ENCODE results near the gene NPLOC4.

Gene NPLOC4

GRCh38 chr17:81558115-81558468, 78.8 kb downstream of the NPLOC4 start:
- Histone ChIP-seq H3K18ac (ENCODE audit: low read length) (no peak overlapping the region), H3K4ac (ENCODE audit: low read length) (no peak overlapping the region), H3K27me3 (ENCODE audit: control insufficient read depth in 3 of 3, insufficient read depth in 3 of 3, low read depth in 1 of 3, low read length in 3 of 3) (no peaks in the 10 kb centered on the region), H3K4me2 (ENCODE audit: insufficient read depth, low read length, poor library complexity, severe bottlenecking) (no peak overlapping the region), H4K91ac (ENCODE audit: low read depth, low read length, poor library complexity) (no peak overlapping the region), H3K9ac (ENCODE audit: low read depth, low read length, poor library complexity) (peak overlapping the region; percentile 50), H3K79me1 (ENCODE audit: low read depth, low read length) (no peaks in the 10 kb centered on the region), H2BK120ac (ENCODE audit: low read depth, low read length) (no peak overlapping the region), H3K36me3 (replicated peaks in 1 of 2; ENCODE audit: control insufficient read depth in 2 of 2, insufficient read depth in 2 of 2, low read length in 2 of 2) (peaks cover 35 to 66% of the 10 kb centered on the region in 2 donors), H2BK5ac (ENCODE audit: low read length) (no peak overlapping the region), H3K23ac (ENCODE audit: low read depth, low read length, poor library complexity) (peak overlapping the region; percentile 55), H2BK15ac (ENCODE audit: low read length) (no peak overlapping the region), H3K9me3 (replicated peaks in 1 of 2; ENCODE audit: control insufficient read depth in 2 of 2, insufficient read depth in 1 of 2, low read depth in 1 of 2, low read length in 2 of 2) (no peaks in the 10 kb centered on the region), H3K4me3 (ENCODE audit: low read length in 2 of 2) (no peak overlapping the region), H4K8ac (ENCODE audit: low read depth, low read length) (no peak overlapping the region), H2BK12ac (ENCODE audit: low read length) (no peak overlapping the region), H3K14ac (ENCODE audit: low read length) (no peak overlapping the region), H3K4me1 (ENCODE audit: control insufficient read depth in 2 of 2, insufficient read depth in 1 of 2, low read depth in 1 of 2, low read length in 2 of 2) (peaks cover 6 to 8% of the 10 kb centered on the region in 2 donors), H2AFZ (ENCODE audit: low read length) (no peak overlapping the region), H3K27ac (replicated peaks; ENCODE audit: low read length) (no peak overlapping the region), H2AK5ac (ENCODE audit: low read depth, low read length) (no peak overlapping the region)
- DNase-seq (ENCODE audit: low spot score): no peak
- no CpG with 5 or more reads among the region's 12 CpGs for WGBS, 2 donors (ENCODE audit: extremely low coverage in 2 of 2, insufficient read length in 2 of 2, insufficient replicate concordance in 1 of 2)

GRCh38 chr17:81557276-81558114, 79.4 kb downstream of the NPLOC4 start:
- H2AK5ac ChIP-seq (ENCODE audit: low read depth, low read length): no peak overlapping the region
- DNase-seq (ENCODE audit: low spot score): no peak
- no peak overlapping the region for H3K4me2 ChIP-seq (ENCODE audit: insufficient read depth, low read length, poor library complexity, severe bottlenecking)
- no peaks in the 10 kb centered on the region for H3K79me1 ChIP-seq (ENCODE audit: low read depth, low read length)
- no peak overlapping the region for H3K18ac ChIP-seq (ENCODE audit: low read length)
- no peak overlapping the region for H2AFZ ChIP-seq (ENCODE audit: low read length)
- H3K14ac ChIP-seq (ENCODE audit: low read length): no peak overlapping the region
- no peak overlapping the region for H3K27ac ChIP-seq (replicated peaks; ENCODE audit: low read length)
- WGBS, 2 donors (ENCODE audit: extremely low coverage in 2 of 2, insufficient read length in 2 of 2, insufficient replicate concordance in 1 of 2): no CpG with 5 or more reads among the region's 21 CpGs
- no peak overlapping the region for H3K9ac ChIP-seq (ENCODE audit: low read depth, low read length, poor library complexity)
- peak overlapping the region; percentile 82 for H2BK5ac ChIP-seq (ENCODE audit: low read length)
- no peak overlapping the region for H2BK120ac ChIP-seq (ENCODE audit: low read depth, low read length)
- H3K23ac ChIP-seq (ENCODE audit: low read depth, low read length, poor library complexity): peak overlapping the region; percentile 73
- H2BK15ac ChIP-seq (ENCODE audit: low read length): no peak overlapping the region
- no peak overlapping the region for H2BK12ac ChIP-seq (ENCODE audit: low read length)
- H4K8ac ChIP-seq (ENCODE audit: low read depth, low read length): no peak overlapping the region
- H3K9me3 ChIP-seq (replicated peaks in 1 of 2; ENCODE audit: control insufficient read depth in 2 of 2, insufficient read depth in 1 of 2, low read depth in 1 of 2, low read length in 2 of 2): no peaks in the 10 kb centered on the region
- H4K91ac ChIP-seq (ENCODE audit: low read depth, low read length, poor library complexity): no peak overlapping the region
- H3K4me1 ChIP-seq (ENCODE audit: control insufficient read depth in 2 of 2, insufficient read depth in 1 of 2, low read depth in 1 of 2, low read length in 2 of 2): peaks cover 6 to 8% of the 10 kb centered on the region in 2 donors
- H3K4me3 ChIP-seq (ENCODE audit: low read length in 2 of 2): no peak overlapping the region
- no peaks in the 10 kb centered on the region for H3K27me3 ChIP-seq (ENCODE audit: control insufficient read depth in 3 of 3, insufficient read depth in 3 of 3, low read depth in 1 of 3, low read length in 3 of 3)
- H3K36me3 ChIP-seq (replicated peaks in 1 of 2; ENCODE audit: control insufficient read depth in 2 of 2, insufficient read depth in 2 of 2, low read length in 2 of 2): peaks cover 32 to 62% of the 10 kb centered on the region in 2 donors
- no peak overlapping the region for H3K4ac ChIP-seq (ENCODE audit: low read length)

- no peak overlapping the region for H2AK5ac ChIP-seq (ENCODE audit: low read depth, low read length)
- H3K4ac ChIP-seq (ENCODE audit: low read length): no peak overlapping the region
- peak overlapping the region; percentile 32 for H3K9ac ChIP-seq (ENCODE audit: low read depth, low read length, poor library complexity)
- DNase-seq (ENCODE audit: low spot score): no peak
- no peak overlapping the region for H2BK12ac ChIP-seq (ENCODE audit: low read length)
- H3K4me1 ChIP-seq (ENCODE audit: control insufficient read depth in 2 of 2, insufficient read depth in 1 of 2, low read depth in 1 of 2, low read length in 2 of 2): peaks cover 6 to 8% of the 10 kb centered on the region in 2 donors
- H3K4me2 ChIP-seq (ENCODE audit: insufficient read depth, low read length, poor library complexity, severe bottlenecking): no peak overlapping the region
- H2BK120ac ChIP-seq (ENCODE audit: low read depth, low read length): no peak overlapping the region
- no CpG with 5 or more reads among the region's 6 CpGs for WGBS, 2 donors (ENCODE audit: extremely low coverage in 2 of 2, insufficient read length in 2 of 2, insufficient replicate concordance in 1 of 2)
- no peak overlapping the region for H4K91ac ChIP-seq (ENCODE audit: low read depth, low read length, poor library complexity)
- no peak overlapping the region for H3K4me3 ChIP-seq (ENCODE audit: low read length in 2 of 2)
- H3K23ac ChIP-seq (ENCODE audit: low read depth, low read length, poor library complexity): no peak overlapping the region
- no peak overlapping the region for H3K27ac ChIP-seq (replicated peaks; ENCODE audit: low read length)
- H3K14ac ChIP-seq (ENCODE audit: low read length): no peak overlapping the region
- no peak overlapping the region for H2BK15ac ChIP-seq (ENCODE audit: low read length)
- no peak overlapping the region for H3K18ac ChIP-seq (ENCODE audit: low read length)
- no peaks in the 10 kb centered on the region for H3K27me3 ChIP-seq (ENCODE audit: control insufficient read depth in 3 of 3, insufficient read depth in 3 of 3, low read depth in 1 of 3, low read length in 3 of 3)
- no peak overlapping the region for H4K8ac ChIP-seq (ENCODE audit: low read depth, low read length)
- no peak overlapping the region for H2BK5ac ChIP-seq (ENCODE audit: low read length)
- H3K9me3 ChIP-seq (replicated peaks in 1 of 2; ENCODE audit: control insufficient read depth in 2 of 2, insufficient read depth in 1 of 2, low read depth in 1 of 2, low read length in 2 of 2): no peaks in the 10 kb centered on the region
- peaks cover 30 to 55% of the 10 kb centered on the region in 2 donors for H3K36me3 ChIP-seq (replicated peaks in 1 of 2; ENCODE audit: control insufficient read depth in 2 of 2, insufficient read depth in 2 of 2, low read length in 2 of 2)
- H3K79me1 ChIP-seq (ENCODE audit: low read depth, low read length): peaks cover 2% of the 10 kb centered on the region
- H2AFZ ChIP-seq (ENCODE audit: low read length): no peak overlapping the region
Observed at GRCh38 chr17:81556863-81557262, 80.0 kb downstream of the NPLOC4 start.

- Histone ChIP-seq H3K4ac (ENCODE audit: low read length) (no peak overlapping the region), H2BK15ac (ENCODE audit: low read length) (no peak overlapping the region), H2BK12ac (ENCODE audit: low read length) (no peak overlapping the region), H2BK120ac (ENCODE audit: low read depth, low read length) (no peak overlapping the region), H3K27ac (replicated peaks; ENCODE audit: low read length) (no peak overlapping the region), H3K9me3 (replicated peaks in 1 of 2; ENCODE audit: control insufficient read depth in 2 of 2, insufficient read depth in 1 of 2, low read depth in 1 of 2, low read length in 2 of 2) (no peaks in the 10 kb centered on the region), H4K8ac (ENCODE audit: low read depth, low read length) (no peak overlapping the region), H3K4me2 (ENCODE audit: insufficient read depth, low read length, poor library complexity, severe bottlenecking) (no peak overlapping the region), H2AFZ (ENCODE audit: low read length) (no peak overlapping the region), H4K91ac (ENCODE audit: low read depth, low read length, poor library complexity) (no peak overlapping the region), H2BK5ac (ENCODE audit: low read length) (no peak overlapping the region), H3K18ac (ENCODE audit: low read length) (no peak overlapping the region), H3K4me1 (ENCODE audit: control insufficient read depth in 2 of 2, insufficient read depth in 1 of 2, low read depth in 1 of 2, low read length in 2 of 2) (peaks cover 10 to 13% of the 10 kb centered on the region in 2 donors), H2AK5ac (ENCODE audit: low read depth, low read length) (no peak overlapping the region), H3K27me3 (ENCODE audit: control insufficient read depth in 3 of 3, insufficient read depth in 3 of 3, low read depth in 1 of 3, low read length in 3 of 3) (no peaks in the 10 kb centered on the region), H3K9ac (ENCODE audit: low read depth, low read length, poor library complexity) (no peak overlapping the region), H3K23ac (ENCODE audit: low read depth, low read length, poor library complexity) (no peak overlapping the region), H3K14ac (ENCODE audit: low read length) (no peak overlapping the region), H3K79me1 (ENCODE audit: low read depth, low read length) (peaks cover 9% of the 10 kb centered on the region), H3K36me3 (replicated peaks in 1 of 2; ENCODE audit: control insufficient read depth in 2 of 2, insufficient read depth in 2 of 2, low read length in 2 of 2) (peaks cover 26 to 49% of the 10 kb centered on the region in 2 donors), H3K4me3 (ENCODE audit: low read length in 2 of 2) (no peak overlapping the region)
- WGBS, 2 donors (ENCODE audit: extremely low coverage in 2 of 2, insufficient read length in 2 of 2, insufficient replicate concordance in 1 of 2): no CpG with 5 or more reads among the region's 9 CpGs
- no peak for DNase-seq (ENCODE audit: low spot score)
Observed at GRCh38 chr17:81556175-81556691, 80.7 kb downstream of the NPLOC4 start.
